ENCODE measurements around the gene DAB1.
A peak's percentile ranks its signal among the peaks of the same experiment; 100 is the strongest.

DAB1 gene

GRCh38 chr1:57019236-57019839 lies 404.5 kb downstream of the DAB1 start:
- H3K18ac ChIP-seq (ENCODE audit: low read length), result no peak overlapping the region
- DNase-seq (ENCODE audit: low spot score), result no peak
- H3K36me3 ChIP-seq (replicated peaks in 1 of 2; ENCODE audit: control insufficient read depth in 2 of 2, insufficient read depth in 2 of 2, low read length in 2 of 2), result no peaks in the 10 kb centered on the region
- WGBS, 2 donors (ENCODE audit: extremely low coverage in 2 of 2, insufficient read length in 2 of 2, insufficient replicate concordance in 1 of 2), result no CpG with 5 or more reads among the region's 5 CpGs
- no peak overlapping the region for H2BK15ac ChIP-seq (ENCODE audit: low read length)
- H2BK120ac ChIP-seq (ENCODE audit: low read depth, low read length), result no peak overlapping the region
- H3K9me3 ChIP-seq (replicated peaks in 1 of 2; ENCODE audit: control insufficient read depth in 2 of 2, insufficient read depth in 1 of 2, low read depth in 1 of 2, low read length in 2 of 2), result no peaks in the 10 kb centered on the region
- no peak overlapping the region for H3K4ac ChIP-seq (ENCODE audit: low read length)
- no peak overlapping the region for H3K27ac ChIP-seq (replicated peaks; ENCODE audit: low read length)
- no peak overlapping the region for H4K91ac ChIP-seq (ENCODE audit: low read depth, low read length, poor library complexity)
- H3K79me1 ChIP-seq (ENCODE audit: low read depth, low read length), result no peaks in the 10 kb centered on the region
- no peaks in the 10 kb centered on the region for H3K27me3 ChIP-seq (ENCODE audit: control insufficient read depth in 3 of 3, insufficient read depth in 3 of 3, low read depth in 1 of 3, low read length in 3 of 3)
- H3K4me3 ChIP-seq (ENCODE audit: low read length in 2 of 2), result no peak overlapping the region
- H2BK5ac ChIP-seq (ENCODE audit: low read length), result no peak overlapping the region
- H3K4me2 ChIP-seq (ENCODE audit: insufficient read depth, low read length, poor library complexity, severe bottlenecking), result no peak overlapping the region
- H2AK5ac ChIP-seq (ENCODE audit: low read depth, low read length), result no peak overlapping the region
- no peak overlapping the region for H2BK12ac ChIP-seq (ENCODE audit: low read length)
- no peak overlapping the region for H2AFZ ChIP-seq (ENCODE audit: low read length)
- H3K4me1 ChIP-seq (ENCODE audit: control insufficient read depth in 2 of 2, insufficient read depth in 1 of 2, low read depth in 1 of 2, low read length in 2 of 2), result peaks cover 10 to 12% of the 10 kb centered on the region in 2 donors
- no peak overlapping the region for H4K8ac ChIP-seq (ENCODE audit: low read depth, low read length)
- H3K14ac ChIP-seq (ENCODE audit: low read length), result no peak overlapping the region
- no peak overlapping the region for H3K23ac ChIP-seq (ENCODE audit: low read depth, low read length, poor library complexity)
- no peak overlapping the region for H3K9ac ChIP-seq (ENCODE audit: low read depth, low read length, poor library complexity)

DNA sequence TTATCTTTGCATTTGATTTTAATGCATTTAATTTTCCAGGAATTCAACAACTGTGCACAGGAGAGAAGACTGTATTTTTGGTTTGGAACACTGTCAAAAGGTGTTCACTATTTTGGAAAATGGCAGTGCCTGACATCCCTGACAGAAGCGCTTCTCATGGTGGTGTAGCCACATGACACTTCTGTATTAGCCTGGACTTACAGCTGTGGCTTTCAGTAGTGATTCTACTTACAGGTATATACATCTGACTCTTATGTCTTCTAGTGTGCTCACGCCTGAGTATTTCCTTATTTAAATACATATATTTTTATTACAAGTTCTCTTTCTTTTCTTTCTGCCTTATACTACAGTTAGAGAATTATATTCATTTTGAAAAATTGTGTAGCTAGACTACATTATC lies 405.7 kb downstream of the DAB1 start:
- Histone ChIP-seq H2BK15ac (ENCODE audit: low read length) (no peak overlapping the region), H2BK12ac (ENCODE audit: low read length) (no peak overlapping the region), H3K23ac (ENCODE audit: low read depth, low read length, poor library complexity) (no peak overlapping the region), H3K4me1 (ENCODE audit: control insufficient read depth in 2 of 2, insufficient read depth in 1 of 2, low read depth in 1 of 2, low read length in 2 of 2) (peaks cover 10 to 12% of the 10 kb centered on the region in 2 donors), H4K8ac (ENCODE audit: low read depth, low read length) (no peak overlapping the region), H2BK5ac (ENCODE audit: low read length) (no peak overlapping the region), H3K27me3 (ENCODE audit: control insufficient read depth in 3 of 3, insufficient read depth in 3 of 3, low read depth in 1 of 3, low read length in 3 of 3) (no peaks in the 10 kb centered on the region), H3K4me3 (ENCODE audit: low read length in 2 of 2) (no peak overlapping the region), H2AFZ (ENCODE audit: low read length) (no peak overlapping the region), H4K91ac (ENCODE audit: low read depth, low read length, poor library complexity) (no peak overlapping the region), H3K36me3 (replicated peaks in 1 of 2; ENCODE audit: control insufficient read depth in 2 of 2, insufficient read depth in 2 of 2, low read length in 2 of 2) (no peaks in the 10 kb centered on the region), H2AK5ac (ENCODE audit: low read depth, low read length) (no peak overlapping the region), H3K27ac (replicated peaks; ENCODE audit: low read length) (no peak overlapping the region), H2BK120ac (ENCODE audit: low read depth, low read length) (no peak overlapping the region), H3K18ac (ENCODE audit: low read length) (no peak overlapping the region), H3K14ac (ENCODE audit: low read length) (no peak overlapping the region), H3K9me3 (replicated peaks in 1 of 2; ENCODE audit: control insufficient read depth in 2 of 2, insufficient read depth in 1 of 2, low read depth in 1 of 2, low read length in 2 of 2) (no peaks in the 10 kb centered on the region), H3K79me1 (ENCODE audit: low read depth, low read length) (no peaks in the 10 kb centered on the region), H3K4me2 (ENCODE audit: insufficient read depth, low read length, poor library complexity, severe bottlenecking) (no peak overlapping the region), H3K9ac (ENCODE audit: low read depth, low read length, poor library complexity) (no peak overlapping the region), H3K4ac (ENCODE audit: low read length) (no peak overlapping the region)
- WGBS, 2 donors (ENCODE audit: extremely low coverage in 2 of 2, insufficient read length in 2 of 2, insufficient replicate concordance in 1 of 2), result no CpG with 5 or more reads among the region's 2 CpGs
- no peak for DNase-seq (ENCODE audit: low spot score)

DNA sequence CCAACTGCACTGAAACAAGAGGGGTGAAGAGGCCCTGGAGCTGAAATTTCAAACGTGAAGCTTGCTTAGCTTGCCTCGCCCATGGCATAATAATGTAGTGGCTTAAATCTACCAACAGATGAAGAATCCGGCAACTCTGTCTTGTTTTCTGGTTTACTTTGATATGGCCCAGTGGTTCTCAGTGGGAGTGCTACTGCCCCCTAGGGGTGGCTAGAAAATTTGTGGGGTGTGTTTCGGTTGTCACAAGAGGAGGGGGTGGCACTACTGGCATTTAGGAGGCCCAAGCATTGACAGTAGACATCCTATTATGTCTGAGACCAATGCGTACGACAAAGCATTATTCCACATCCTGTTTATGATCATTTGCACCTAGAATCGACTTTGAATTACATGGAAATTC lies 406.1 kb downstream of the DAB1 start:
- no CpG with 5 or more reads among the region's 7 CpGs for WGBS, 2 donors (ENCODE audit: extremely low coverage in 2 of 2, insufficient read length in 2 of 2, insufficient replicate concordance in 1 of 2)
- no peak overlapping the region for H2AK5ac ChIP-seq (ENCODE audit: low read depth, low read length)

GRCh38 chr1:57017200-57017599 lies 406.7 kb downstream of the DAB1 start:
- Histone ChIP-seq H3K4me3 (ENCODE audit: low read length in 2 of 2) (no peak overlapping the region), H3K4ac (ENCODE audit: low read length) (no peak overlapping the region), H4K91ac (ENCODE audit: low read depth, low read length, poor library complexity) (no peak overlapping the region), H3K9ac (ENCODE audit: low read depth, low read length, poor library complexity) (no peak overlapping the region), H2BK15ac (ENCODE audit: low read length) (no peak overlapping the region), H3K27me3 (ENCODE audit: control insufficient read depth in 3 of 3, insufficient read depth in 3 of 3, low read depth in 1 of 3, low read length in 3 of 3) (no peaks in the 10 kb centered on the region), H3K23ac (ENCODE audit: low read depth, low read length, poor library complexity) (no peak overlapping the region), H3K79me1 (ENCODE audit: low read depth, low read length) (no peaks in the 10 kb centered on the region), H2BK120ac (ENCODE audit: low read depth, low read length) (no peak overlapping the region), H2AK5ac (ENCODE audit: low read depth, low read length) (no peak overlapping the region), H2AFZ (ENCODE audit: low read length) (peak overlapping the region; percentile 63), H3K4me1 (ENCODE audit: control insufficient read depth in 2 of 2, insufficient read depth in 1 of 2, low read depth in 1 of 2, low read length in 2 of 2) (peaks cover 10 to 12% of the 10 kb centered on the region in 2 donors), H3K36me3 (replicated peaks in 1 of 2; ENCODE audit: control insufficient read depth in 2 of 2, insufficient read depth in 2 of 2, low read length in 2 of 2) (no peaks in the 10 kb centered on the region), H2BK12ac (ENCODE audit: low read length) (no peak overlapping the region), H3K27ac (replicated peaks; ENCODE audit: low read length) (peak overlapping the region; percentile 62), H3K14ac (ENCODE audit: low read length) (no peak overlapping the region), H3K9me3 (replicated peaks in 1 of 2; ENCODE audit: control insufficient read depth in 2 of 2, insufficient read depth in 1 of 2, low read depth in 1 of 2, low read length in 2 of 2) (no peaks in the 10 kb centered on the region), H2BK5ac (ENCODE audit: low read length) (no peak overlapping the region), H4K8ac (ENCODE audit: low read depth, low read length) (no peak overlapping the region), H3K4me2 (ENCODE audit: insufficient read depth, low read length, poor library complexity, severe bottlenecking) (peak overlapping the region; percentile 37), H3K18ac (ENCODE audit: low read length) (peak overlapping the region; percentile 68)
- DNase-seq (ENCODE audit: low spot score), result peak; percentile 37
- no CpG with 5 or more reads among the region's 6 CpGs for WGBS, 2 donors (ENCODE audit: extremely low coverage in 2 of 2, insufficient read length in 2 of 2, insufficient replicate concordance in 1 of 2)

More for the DNA sequence above, 406.1 kb downstream of the DAB1 start:
- H3K27me3 ChIP-seq (ENCODE audit: control insufficient read depth in 3 of 3, insufficient read depth in 3 of 3, low read depth in 1 of 3, low read length in 3 of 3), result no peaks in the 10 kb centered on the region
- H3K4me1 ChIP-seq (ENCODE audit: control insufficient read depth in 2 of 2, insufficient read depth in 1 of 2, low read depth in 1 of 2, low read length in 2 of 2), result peaks cover 10 to 12% of the 10 kb centered on the region in 2 donors
- no peaks in the 10 kb centered on the region for H3K36me3 ChIP-seq (replicated peaks in 1 of 2; ENCODE audit: control insufficient read depth in 2 of 2, insufficient read depth in 2 of 2, low read length in 2 of 2)
- no peak overlapping the region for H3K9ac ChIP-seq (ENCODE audit: low read depth, low read length, poor library complexity)
- no peak overlapping the region for H3K18ac ChIP-seq (ENCODE audit: low read length)
- H4K91ac ChIP-seq (ENCODE audit: low read depth, low read length, poor library complexity), result no peak overlapping the region
- H2BK120ac ChIP-seq (ENCODE audit: low read depth, low read length), result no peak overlapping the region
- H3K14ac ChIP-seq (ENCODE audit: low read length), result no peak overlapping the region
- H3K23ac ChIP-seq (ENCODE audit: low read depth, low read length, poor library complexity), result no peak overlapping the region
- no peak overlapping the region for H2BK5ac ChIP-seq (ENCODE audit: low read length)
- H3K4me2 ChIP-seq (ENCODE audit: insufficient read depth, low read length, poor library complexity, severe bottlenecking), result no peak overlapping the region
- no peak overlapping the region for H3K27ac ChIP-seq (replicated peaks; ENCODE audit: low read length)
- no peak overlapping the region for H3K4ac ChIP-seq (ENCODE audit: low read length)
- no peak for DNase-seq (ENCODE audit: low spot score)
- no peak overlapping the region for H3K4me3 ChIP-seq (ENCODE audit: low read length in 2 of 2)
- peak overlapping the region; percentile 63 for H2AFZ ChIP-seq (ENCODE audit: low read length)
- no peaks in the 10 kb centered on the region for H3K9me3 ChIP-seq (replicated peaks in 1 of 2; ENCODE audit: control insufficient read depth in 2 of 2, insufficient read depth in 1 of 2, low read depth in 1 of 2, low read length in 2 of 2)
- H2BK12ac ChIP-seq (ENCODE audit: low read length), result no peak overlapping the region
- H2BK15ac ChIP-seq (ENCODE audit: low read length), result no peak overlapping the region
- H3K79me1 ChIP-seq (ENCODE audit: low read depth, low read length), result no peaks in the 10 kb centered on the region
- no peak overlapping the region for H4K8ac ChIP-seq (ENCODE audit: low read depth, low read length)

Data from neuronal stem cell (in vitro differentiated cells).